GM12878 (cell line): ENCODE measurements around the gene CPNE9. TPM values are rescaled to one million over a fixed set of nuclear protein-coding genes. Genes with fewer than 3 reads are reported as not detected.

ENCODE experiments used
- ATAC-seq: fragments of 200-7000 bp; cut with Tn5 transposase; 3 replicates; pipeline ENCODE4 v1.9.1; 2020; ENCODE audit warnings: mild to moderate bottlenecking, moderate library complexity
- BruUV-seq: library from RNA; stranded (reverse); fragments of 400-500 nt; replicated peaks from 2 replicates; lab custom pipeline; 2021; lab: Mats Ljungman, UMichigan
- CTCF ChIA-PET: fragments of 300-600 bp; sonication (Branson Sonifier 250); formaldehyde crosslinking; extraction: SDS; loops from one replicate; lab custom pipeline; 2021; ENCODE audit warnings: inconsistent platforms; lab: Yijun Ruan, JAX
- POLR2A ChIA-PET: fragments of 350-600 bp; formaldehyde crosslinking; extraction: SDS; loops from one replicate; lab custom pipeline; 2021; ENCODE audit warnings: inconsistent platforms; lab: Charles Lee
- RAD21 ChIA-PET: fragments of 300-600 bp; sonication (Branson Sonifier 250); formaldehyde crosslinking; loops from one replicate; lab custom pipeline; 2023; ENCODE audit warnings: antibody characterized with exemption; ENCODE audit not compliant: unreplicated experiment; lab: Charles Lee
- SMC1A ChIA-PET: fragments of 300-600 bp; sonication (Branson Sonifier 250); formaldehyde crosslinking; loops from one replicate; lab custom pipeline; 2023; ENCODE audit not compliant: unreplicated experiment, uncharacterized antibody; lab: Charles Lee
- DNase-seq: peaks from one replicate; pipeline ENCODE4 v3.0.0-alpha.2; 2011; ENCODE audit warnings: low read depth, low spot score
- FAIRE-seq: peaks from 3 replicates; lab custom pipeline; 2011; peaks lifted over from hg19 to GRCh38; lab: Jason Lieb, UNC
- H2AFZ ChIP-seq: 2 replicates; pipeline ENCODE4 v1.6.0; 2011; ENCODE audit warnings: low read depth, low read length, control low read depth; ENCODE audit not compliant: control insufficient read depth
- H3K27ac ChIP-seq: 2 replicates; pipeline ENCODE4 v1.5.1; 2011; ENCODE audit warnings: control low read depth; ENCODE audit not compliant: control insufficient read depth, insufficient read depth
- H3K27me3 ChIP-seq, 2 experiments: replicated peaks in 1 of 2; 2 replicates each; pipeline versions ENCODE4 v1.6.0 to v1.6.1; 2011; ENCODE audit warnings: low read length in 1 of 2; ENCODE audit not compliant: control insufficient read depth in 2 of 2, insufficient read depth in 2 of 2
- H3K36me3 ChIP-seq, 2 experiments: 2 replicates each; pipeline ENCODE4 v1.5.1; 2011; ENCODE audit warnings: low read length in 1 of 2; ENCODE audit not compliant: control insufficient read depth in 2 of 2, insufficient read depth in 2 of 2
- H3K4me1 ChIP-seq: 2 replicates; pipeline ENCODE4 v1.6.1; 2011; ENCODE audit warnings: mild to moderate bottlenecking, low read length, moderate library complexity, mixed read lengths; ENCODE audit not compliant: control insufficient read depth, insufficient read depth
- H3K4me2 ChIP-seq: 2 replicates; pipeline ENCODE4 v1.6.0; 2011; ENCODE audit warnings: control low read depth; ENCODE audit not compliant: control insufficient read depth, insufficient read depth
- H3K4me3 ChIP-seq: fragments of 200-600 bp; sonication (generic); 2 replicates; pipeline ENCODE4 v1.5.1; 2016
- H3K79me2 ChIP-seq: 2 replicates; pipeline ENCODE4 v1.6.0; 2011; ENCODE audit warnings: low read length; ENCODE audit not compliant: control insufficient read depth, insufficient read depth
- H3K9ac ChIP-seq: 2 replicates; pipeline ENCODE4 v1.8.0; 2011; ENCODE audit warnings: low read length, control low read depth, mixed read lengths; ENCODE audit not compliant: control insufficient read depth, insufficient read depth
- H3K9me3 ChIP-seq: replicated peaks from 3 replicates; pipeline ENCODE4 v1.5.1; 2011; ENCODE audit warnings: mild to moderate bottlenecking, low read length; ENCODE audit not compliant: control insufficient read depth, insufficient read depth
- H4K20me1 ChIP-seq: 2 replicates; pipeline ENCODE4 v1.6.0; 2011; ENCODE audit not compliant: control insufficient read depth, insufficient read depth
- CBX3 ChIP-seq: fragments of 200-600 bp; sonication (generic); IDR thresholded peaks from 2 replicates; pipeline ENCODE4 v1.6.1; 2016; ENCODE audit warnings: low read depth, borderline replicate concordance
- CHD2 ChIP-seq: IDR thresholded peaks from 2 replicates; pipeline ENCODE4 v1.6.1; 2011; ENCODE audit warnings: low read depth, low read length, improper control_type of control experiment, borderline replicate concordance
- E2F8 ChIP-seq: fragments of 450-650 bp; IDR thresholded peaks from 2 replicates; pipeline ENCODE4 v1.6.1; 2018; ENCODE audit warnings: mild to moderate bottlenecking, low read depth, moderate library complexity; ENCODE audit not compliant: partially characterized antibody
- ESRRA ChIP-seq: IDR thresholded peaks from 2 replicates; pipeline ENCODE4 v1.6.1; 2012; ENCODE audit warnings: mild to moderate bottlenecking, low read length, improper control_type of control experiment
- GABPA ChIP-seq: IDR thresholded peaks from 2 replicates; pipeline ENCODE4 v1.6.1; 2014; ENCODE audit warnings: antibody characterized with exemption, low read depth, mild to moderate bottlenecking, inconsistent platforms
- GATAD2B ChIP-seq: fragments of 450-650 bp; conservative IDR thresholded peaks from 2 replicates; pipeline ENCODE4 v1.6.1; 2017; ENCODE audit warnings: low read depth, mild to moderate bottlenecking, moderate library complexity
- NBN ChIP-seq: fragments of 450-650 bp; IDR thresholded peaks from 2 replicates; pipeline ENCODE4 v1.6.1; 2016
- POLR2AphosphoS5 ChIP-seq: IDR thresholded peaks from 2 replicates; pipeline ENCODE4 v1.6.1; 2011; ENCODE audit warnings: mild to moderate bottlenecking, low read length, inconsistent platforms
- TCF3 ChIP-seq: IDR thresholded peaks from 2 replicates; pipeline ENCODE4 v1.6.1; 2012; ENCODE audit warnings: low read depth, mild to moderate bottlenecking, low read length, borderline replicate concordance; ENCODE audit not compliant: insufficient read depth
- ZNF622 ChIP-seq: fragments of 450-650 bp; IDR thresholded peaks from 2 replicates; pipeline ENCODE4 v1.6.1; 2017; ENCODE audit warnings: mild to moderate bottlenecking, inconsistent platforms
- ZSCAN29 ChIP-seq: fragments of 450-650 bp; IDR thresholded peaks from 2 replicates; pipeline ENCODE4 v1.6.1; 2017; ENCODE audit warnings: mild to moderate bottlenecking, moderate library complexity
- WGBS: methylation state at CpG from one replicate; pipeline ENCODE4 v1.1.6; 2016; ENCODE audit warnings: low lambda C conversion rate; ENCODE audit not compliant: insufficient replicate concordance, insufficient coverage; ENCODE audit errors: missing lambda C conversion rate; 5-methylcytosine and 5-hydroxymethylcytosine counted together
- in situ Hi-C: fragments of 300-500 bp; cut with MboI; formaldehyde crosslinking; loops from 9 replicates; pipeline ENCODE4 v1.14.3; 2018; ENCODE audit warnings: mixed read lengths
- intact Hi-C: fragments of 100-400 bp; cut with micrococcal nuclease; formaldehyde crosslinking; loops from one replicate; pipeline ENCODE4 v1.14.2; 2022; ENCODE audit not compliant: unreplicated experiment
- polyA plus RNA-seq, 11 experiments: library from polyadenylated mRNA; depleted of rRNA in 4 of 11; unstranded in 6 of 11; stranded (reverse) in 5 of 11; fragments of >200 nt; fragmentation: Nextera tagmentation in 4 of 11; fragmentation: Illumina TruSeq in 1 of 11; extraction: Ambion mirVana in 4 of 11; extraction: Trizol in 1 of 11; gene quantifications; 1 replicate in 1 of 11; 2 replicates in 10 of 11; pipeline versions ENCODE4 v1.2.1 to v1.2.3, GENCODE V29; 2011 to 2016; ENCODE audit warnings: inconsistent platforms in 2 of 11, missing spikeins in 2 of 11, low read depth in 1 of 11
- total RNA-seq, 4 experiments: library from RNA; depleted of rRNA in 3 of 4; stranded (reverse); fragments of >200 nt in 3 of 4; fragmentation: Illumina TruSeq in 1 of 4; extraction: Trizol in 1 of 4; gene quantifications; 2 replicates each; pipeline versions ENCODE4 v1.2.1 to v1.2.3, GENCODE V29; 2013 to 2021

Gene CPNE9
- total and polyA plus RNA-seq, 10 of the 15 experiments (the other 5 are each of a cell fraction or from before 2014, with no cell fraction given): 0.02 to 0.12 (median 0.05) TPM; not detected in 7

- TF ChIP-seq GABPA (no peak), NBN (no peak), ZSCAN29 (no peak), TCF3 (no peak), GATAD2B (no peak), E2F8 (no peak), ZNF622 (no peak), CBX3 (no peak), CHD2 (no peak)
Observed at GRCh38 chr3:9767418-9767817, 63.8 kb downstream of the CPNE9 start (continued).

GRCh38 chr3:9768141-9768775 is 64.6 kb downstream of the CPNE9 start:
- CTCF ChIA-PET: interaction anchor here (0.6 kb wide), 1 partner anchor 823 kb away, joined by 4 read pairs; no protein-coding TSS in a partner anchor

More at GRCh38 chr3:9768141-9768775, 64.6 kb downstream of the CPNE9 start:
- SMC1A ChIA-PET: interaction anchor here (1.0 kb wide), 1 partner anchor 15 kb away, joined by 3 read pairs; no protein-coding TSS in a partner anchor
- no peaks in the 10 kb centered on the region for H4K20me1 ChIP-seq
- no peak for ATAC-seq
- POLR2A ChIA-PET: interaction anchor here (0.9 kb wide), 1 partner anchor 14 kb away, joined by 3 read pairs; no protein-coding TSS in a partner anchor
- RAD21 ChIA-PET: no interaction called here
- intact Hi-C loops: no loop called here
- no peak overlapping the region for H2AFZ ChIP-seq
- no peaks in the 10 kb centered on the region for H3K79me2 ChIP-seq
- H3K27ac ChIP-seq: no peak overlapping the region
- no peak for TF ChIP-seq ESRRA
- no peak for TF ChIP-seq POLR2AphosphoS5
- TF ChIP-seq, all 136 proteins: peak for 0
- BruUV-seq: no TSS peak
- Histone ChIP-seq H3K4me1 (no peaks in the 10 kb centered on the region; the same call in 1 of the 2 replicates), H3K9ac (no peak overlapping the region), H3K4me2 (no peak overlapping the region), H3K4me3 (no peak overlapping the region), H3K27me3 (peaks cover 0 to 2% of the 10 kb centered on the region in 2 experiments; a peak in 3 of 4 replicates), H3K36me3 (no peaks in the 10 kb centered on the region), H3K9me3 (no peaks in the 10 kb centered on the region)
- in situ Hi-C loops: no loop called here
- WGBS: 66% methylated on average over 3 of the region's 6 CpGs
- FAIRE-seq (no peak), DNase-seq (no peak)
